Omental fat pad (tissue), 4 donors: Measurements from ENCODE around the gene CMKLR1. TPM values are rescaled to one million over a fixed set of nuclear protein-coding genes. Genes with fewer than 3 reads are reported as not detected.

Experiments used
- ATAC-seq: fragments of 150-250 bp; one replicate; pipeline ENCODE4 v1.9.1; 2016; ENCODE audit warnings: mild to moderate bottlenecking, moderate library complexity; ENCODE audit not compliant: low FRiP score
- DNase-seq: peaks from one replicate; pipeline ENCODE4 v3.0.0-alpha.2; 2019; ENCODE audit warnings: low spot score
- total RNA-seq, 4 donors: library from RNA; depleted of rRNA; stranded (reverse); fragments of >200 nt; gene quantifications; one replicate each; pipeline ENCODE4 v1.1.0, GENCODE V29; 2016
- TF ChIP-seq, protein P1 (sequence below), 3 donors: fragments of 450-650 bp; IDR thresholded peaks; one replicate each; pipeline ENCODE4 v1.5.1; 2016 to 2017; ENCODE audit warnings: antibody characterized with exemption in 3 of 3, mild to moderate bottlenecking in 3 of 3, moderate library complexity in 2 of 3

The CMKLR1 gene, protein sequence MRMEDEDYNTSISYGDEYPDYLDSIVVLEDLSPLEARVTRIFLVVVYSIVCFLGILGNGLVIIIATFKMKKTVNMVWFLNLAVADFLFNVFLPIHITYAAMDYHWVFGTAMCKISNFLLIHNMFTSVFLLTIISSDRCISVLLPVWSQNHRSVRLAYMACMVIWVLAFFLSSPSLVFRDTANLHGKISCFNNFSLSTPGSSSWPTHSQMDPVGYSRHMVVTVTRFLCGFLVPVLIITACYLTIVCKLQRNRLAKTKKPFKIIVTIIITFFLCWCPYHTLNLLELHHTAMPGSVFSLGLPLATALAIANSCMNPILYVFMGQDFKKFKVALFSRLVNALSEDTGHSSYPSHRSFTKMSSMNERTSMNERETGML
- 10 to 100 TPM; 20.7 to 28.1 (median 23.1) TPM for total RNA-seq

DNA sequence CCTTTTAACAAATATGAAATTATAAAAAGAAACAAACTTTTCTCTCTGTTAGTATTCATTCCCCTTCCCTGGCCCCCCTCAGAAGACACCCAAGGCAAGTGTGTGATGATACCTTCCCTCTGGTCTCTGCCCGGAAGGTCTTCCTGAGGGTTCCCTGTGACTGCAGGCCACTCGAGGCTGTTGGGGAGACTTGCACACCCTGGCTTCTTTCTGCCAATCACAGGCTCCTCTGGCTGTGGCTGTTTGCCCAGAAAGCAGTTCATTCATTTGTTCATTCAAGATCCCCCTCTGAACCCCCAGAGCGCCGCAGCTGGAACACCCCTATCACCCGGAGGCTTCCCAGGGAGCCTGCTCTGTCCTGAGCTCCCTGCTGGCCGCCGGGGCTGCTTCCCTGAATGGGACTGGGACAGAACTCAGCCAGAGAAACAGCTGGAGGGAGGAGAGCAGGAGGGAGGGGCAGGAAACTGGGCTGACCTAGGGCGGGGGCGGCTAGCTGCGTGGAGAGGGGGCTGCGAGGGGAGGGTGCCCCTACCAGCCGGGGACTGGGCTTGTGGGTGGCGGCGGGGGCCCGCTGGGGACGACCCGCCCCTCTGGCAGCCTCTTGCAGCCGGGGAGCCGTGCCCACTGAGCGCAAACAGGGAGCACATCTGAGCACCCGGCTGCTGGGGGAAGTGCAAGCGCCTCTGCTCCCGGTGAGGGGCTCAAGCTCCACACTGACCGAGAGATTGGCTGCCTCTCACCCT, at the start of gene CMKLR1:
TSS of gene CMKLR1 (minus strand) at position 397 of the 743 bp plus-strand sequence. CDS start 45,720 bp downstream, outside the sequence.
- DNase-seq (no peak), ATAC-seq (peak; percentile 31)

DNA sequence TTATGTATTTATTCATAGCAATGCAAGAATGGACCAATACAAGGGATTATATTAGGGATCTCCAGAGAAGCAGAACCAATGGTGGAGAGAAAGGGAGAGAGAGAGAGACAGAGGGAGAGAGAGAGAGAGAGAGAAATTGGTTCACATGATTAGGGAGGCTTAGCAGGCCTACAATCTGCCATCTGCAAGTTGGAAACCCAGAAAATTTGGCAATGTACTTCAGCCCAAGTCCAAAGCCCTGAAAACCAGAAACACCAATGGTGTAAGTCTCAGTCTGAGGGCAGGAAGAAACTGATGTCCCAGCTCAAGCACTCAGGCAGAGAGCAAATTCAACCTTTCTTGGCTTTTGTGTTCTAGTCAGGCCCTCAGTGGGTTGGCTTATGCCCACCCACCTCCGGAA, 48.7 kb upstream of the CMKLR1 start:
- ATAC-seq (no peak), DNase-seq (no peak)
- TF ChIP-seq, protein P1, sequence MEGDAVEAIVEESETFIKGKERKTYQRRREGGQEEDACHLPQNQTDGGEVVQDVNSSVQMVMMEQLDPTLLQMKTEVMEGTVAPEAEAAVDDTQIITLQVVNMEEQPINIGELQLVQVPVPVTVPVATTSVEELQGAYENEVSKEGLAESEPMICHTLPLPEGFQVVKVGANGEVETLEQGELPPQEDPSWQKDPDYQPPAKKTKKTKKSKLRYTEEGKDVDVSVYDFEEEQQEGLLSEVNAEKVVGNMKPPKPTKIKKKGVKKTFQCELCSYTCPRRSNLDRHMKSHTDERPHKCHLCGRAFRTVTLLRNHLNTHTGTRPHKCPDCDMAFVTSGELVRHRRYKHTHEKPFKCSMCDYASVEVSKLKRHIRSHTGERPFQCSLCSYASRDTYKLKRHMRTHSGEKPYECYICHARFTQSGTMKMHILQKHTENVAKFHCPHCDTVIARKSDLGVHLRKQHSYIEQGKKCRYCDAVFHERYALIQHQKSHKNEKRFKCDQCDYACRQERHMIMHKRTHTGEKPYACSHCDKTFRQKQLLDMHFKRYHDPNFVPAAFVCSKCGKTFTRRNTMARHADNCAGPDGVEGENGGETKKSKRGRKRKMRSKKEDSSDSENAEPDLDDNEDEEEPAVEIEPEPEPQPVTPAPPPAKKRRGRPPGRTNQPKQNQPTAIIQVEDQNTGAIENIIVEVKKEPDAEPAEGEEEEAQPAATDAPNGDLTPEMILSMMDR (IDR thresholded peaks at IDR 0.05): no peak

More for the DNA sequence above, at the start of gene CMKLR1:
- TF ChIP-seq, protein P1 (IDR thresholded peaks at IDR 0.05): no peak

DNA sequence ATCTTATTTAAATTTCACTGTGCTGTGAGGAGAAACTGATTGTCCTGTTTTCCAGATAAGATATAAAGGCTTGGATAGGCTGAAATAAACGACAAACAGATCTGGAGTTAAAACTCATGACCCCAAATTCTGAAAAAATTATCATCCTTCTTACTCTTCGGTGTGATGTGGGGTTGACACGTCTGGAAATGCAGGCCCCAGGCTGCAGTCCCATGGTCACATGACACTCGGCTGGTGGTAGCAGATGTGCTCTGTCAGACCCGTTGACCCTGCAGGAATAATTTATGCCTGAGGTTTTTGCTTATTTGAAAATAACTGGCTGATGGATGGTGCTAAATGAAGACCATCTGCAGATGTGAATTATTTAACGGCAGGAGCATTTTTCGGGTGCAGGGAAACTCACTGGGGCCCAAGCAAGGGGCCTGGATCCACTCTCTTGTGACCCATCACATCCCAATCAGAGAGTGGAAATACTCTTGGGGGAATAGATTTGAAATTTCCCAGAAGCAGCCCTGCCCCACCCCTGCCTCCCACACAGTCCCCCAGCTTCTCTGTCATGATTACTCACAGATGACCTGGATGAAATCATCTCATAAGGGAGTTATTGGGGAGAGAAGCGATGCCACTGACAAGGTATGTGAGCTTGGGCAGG, 47.7 kb upstream of the CMKLR1 start:
- DNase-seq: no peak
- TF ChIP-seq, protein P1 (IDR thresholded peaks at IDR 0.05): no peak
- ATAC-seq: no peak

DNA sequence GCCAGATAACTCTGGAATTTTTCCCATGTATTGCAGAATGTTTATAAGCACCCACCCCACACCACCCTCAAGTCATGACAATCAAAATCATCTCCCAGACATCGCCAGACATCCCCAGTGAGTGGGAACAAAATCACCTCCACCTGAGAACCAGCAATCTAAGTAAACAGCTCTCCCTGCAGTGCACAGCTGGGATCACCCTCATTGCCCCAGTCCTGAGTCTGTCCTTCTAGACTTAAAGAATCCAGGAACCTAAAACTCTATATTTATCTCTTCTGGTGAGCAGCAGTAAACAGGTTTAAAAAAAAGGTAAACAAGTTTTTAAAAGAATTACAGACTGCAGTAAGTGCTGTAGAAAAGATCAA, 43.3 kb upstream of the CMKLR1 start:
- DNase-seq (no peak), ATAC-seq (no peak)
- TF ChIP-seq, protein P1 (IDR thresholded peaks at IDR 0.05): no peak

DNA sequence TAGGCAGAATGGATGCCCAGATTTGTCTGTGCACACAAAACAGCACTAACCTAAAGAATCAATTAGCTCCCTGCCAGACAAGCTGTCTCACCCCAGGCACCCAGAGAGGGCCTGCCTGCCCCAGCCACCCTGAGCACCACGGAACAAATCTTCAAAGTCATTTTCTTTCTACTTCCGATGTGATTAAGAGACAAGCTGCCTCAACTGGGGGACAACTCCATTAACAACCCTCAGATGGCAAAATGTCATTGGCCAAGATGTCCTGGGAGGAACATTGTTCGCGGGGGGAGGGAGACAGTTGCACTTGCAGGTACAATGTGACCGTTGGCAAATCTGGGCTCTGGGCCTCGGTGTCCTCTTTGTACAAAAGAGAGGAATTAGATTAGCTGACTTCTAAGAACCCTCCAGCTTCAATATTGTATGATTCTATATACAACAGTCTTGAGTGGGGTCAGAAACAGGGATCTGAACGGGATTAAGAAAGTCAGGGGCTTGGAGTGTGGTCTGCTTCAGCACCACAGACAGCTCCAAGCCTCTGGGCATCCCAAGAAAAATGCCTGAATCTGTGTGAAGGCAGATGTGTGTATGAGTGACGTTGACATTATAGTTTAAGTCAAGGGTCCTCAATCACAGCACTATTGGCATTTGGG, 42.8 kb upstream of the CMKLR1 start:
- TF ChIP-seq, protein P1 (IDR thresholded peaks at IDR 0.05): no peak
- ATAC-seq: no peak
- no peak for DNase-seq

DNA sequence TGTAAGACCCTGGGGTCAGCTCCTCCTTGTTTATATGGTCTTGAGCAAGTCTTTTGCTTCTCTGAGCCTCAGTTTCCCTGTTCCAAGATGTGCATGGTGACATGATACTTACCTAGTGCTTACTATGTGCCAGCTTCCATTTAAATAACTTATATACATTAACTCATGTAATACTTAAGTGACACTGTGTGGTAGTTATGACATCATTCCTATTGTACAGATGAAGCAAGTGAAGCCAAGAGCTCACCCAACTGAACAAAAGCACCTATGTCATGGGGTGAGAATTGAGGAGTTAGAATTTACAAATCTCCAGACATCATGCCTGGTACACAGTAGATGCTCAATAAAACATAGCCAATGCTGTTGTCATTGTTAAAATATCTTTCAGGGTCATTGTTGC, 41.3 kb upstream of the CMKLR1 start:
- ATAC-seq: no peak

More for the DNA sequence above, 41.3 kb upstream of the CMKLR1 start:
- no peak for DNase-seq
- TF ChIP-seq, protein P1 (IDR thresholded peaks at IDR 0.05): no peak
